GM23338 (cell line): Measurements from ENCODE around the gene FOXI1.

ENCODE experiments used
- CREB1 ChIP-seq: fragments of 250-450 bp; sonication (Bioruptor Pico); IDR thresholded peaks from 2 replicates; pipeline ENCODE4 v1.5.0; 2020; ENCODE audit warnings: low read depth, mild to moderate bottlenecking, moderate library complexity
- CTCF ChIP-seq, 2 experiments: fragments of 200-600 bp in 1 of 2; sonication (generic) in 1 of 2; conservative IDR thresholded peaks; 2 replicates each; pipeline versions ENCODE4 v1.5.1 to v1.6.1; 2016 to 2017; ENCODE audit warnings: antibody characterized with exemption in 2 of 2, low read depth in 2 of 2, mild to moderate bottlenecking in 2 of 2, moderate library complexity in 1 of 2
- EZH2 ChIP-seq: fragments of 200-600 bp; sonication (generic); IDR thresholded peaks from one replicate; pipeline ENCODE4 v1.8.0; 2017; ENCODE audit warnings: antibody characterized with exemption, mild to moderate bottlenecking, low read depth; ENCODE audit not compliant: unreplicated experiment
- EZH2phosphoT487 ChIP-seq: fragments of 200-600 bp; sonication (generic); IDR thresholded peaks from one replicate; pipeline ENCODE4 v1.8.1; 2018; ENCODE audit warnings: antibody characterized with exemption; ENCODE audit not compliant: unreplicated experiment
- JUNB ChIP-seq: IDR thresholded peaks from one replicate; pipeline ENCODE4 v1.6.1; 2016; ENCODE audit warnings: antibody characterized with exemption; ENCODE audit not compliant: unreplicated experiment
- POLR2AphosphoS5 ChIP-seq: IDR thresholded peaks from 2 replicates; pipeline ENCODE4 v1.6.1; 2016; ENCODE audit warnings: antibody characterized with exemption, low read depth
- REST ChIP-seq: IDR thresholded peaks from one replicate; pipeline ENCODE4 v1.6.1; 2018; ENCODE audit warnings: antibody characterized with exemption; ENCODE audit not compliant: unreplicated experiment
- ZNF114 ChIP-seq: fragments of 250-450 bp; sonication (Bioruptor Pico); IDR thresholded peaks from 2 replicates; pipeline ENCODE4 v1.5.0; 2020; ENCODE audit warnings: mild to moderate bottlenecking, moderate library complexity
- ZNF331 ChIP-seq: fragments of 250-450 bp; sonication (Bioruptor Pico); IDR thresholded peaks from 2 replicates; pipeline ENCODE4 v1.5.0; 2020; ENCODE audit warnings: low read depth, mild to moderate bottlenecking, moderate library complexity
- ZNF462 ChIP-seq: fragments of 250-450 bp; sonication (Bioruptor Pico); IDR thresholded peaks from 2 replicates; pipeline ENCODE4 v1.5.0; 2020; ENCODE audit warnings: mild to moderate bottlenecking, moderate library complexity

GRCh38 chr5:170151097-170151831, 45.6 kb downstream of the FOXI1 start:
- TF ChIP-seq CTCF (conservative IDR thresholded peaks at IDR 0.05; ENCODE audit: low read depth in 2 of 2) (no peak), REST (no peak), EZH2 (no peak), ZNF462 (no peak), ZNF331 (no peak), ZNF114 (CRISPR knock-in tag) (no peak), POLR2AphosphoS5 (no peak), CREB1 (CRISPR knock-in tag) (no peak), EZH2phosphoT487 (no peak), JUNB (no peak)
